CD4-positive, CD25-positive, alpha-beta regulatory T cell (primary cell): Measurements from ENCODE around the gene AKAP8L. TPM values are rescaled to one million over a fixed set of nuclear protein-coding genes. Genes with fewer than 3 reads are reported as not detected.

ENCODE experiments used
- ATAC-seq, 2 donors: fragments of 150-1000 bp; cut with Tn5 transposase; one replicate each; pipeline ENCODE4 v1.10.0; 2021; ENCODE audit warnings: low read depth in 2 of 2, moderate number of reproducible peaks in 2 of 2, moderate library complexity in 1 of 2
- DNase-seq, 3 donors: peaks; one replicate each; pipeline versions ENCODE4 v3.0.0 to v3.0.0-alpha.2; 2012 to 2022; ENCODE audit warnings: mixed read lengths in 1 of 3
- H3K27ac ChIP-seq: one replicate; pipeline ENCODE4 v1.7.0; 2013; ENCODE audit warnings: mild to moderate bottlenecking, low read length; ENCODE audit not compliant: insufficient read depth, poor library complexity, severe bottlenecking
- H3K27me3 ChIP-seq: one replicate; pipeline ENCODE4 v1.7.0; 2013; ENCODE audit warnings: low read length; ENCODE audit not compliant: control insufficient read depth, insufficient read depth
- H3K36me3 ChIP-seq: one replicate; pipeline ENCODE4 v1.7.0; 2013; ENCODE audit warnings: mild to moderate bottlenecking, low read length, moderate library complexity; ENCODE audit not compliant: control insufficient read depth, insufficient read depth
- H3K4me1 ChIP-seq: 2 replicates; pipeline ENCODE4 v1.7.0; 2013; ENCODE audit warnings: mild to moderate bottlenecking, low read length; ENCODE audit not compliant: insufficient read depth, control insufficient read depth, poor library complexity, severe bottlenecking
- H3K4me3 ChIP-seq: one replicate; pipeline ENCODE4 v1.7.0; 2013; ENCODE audit warnings: low read depth, mild to moderate bottlenecking, low read length, moderate library complexity
- H3K9me3 ChIP-seq, 2 experiments: 1 replicate in 1 of 2; 2 replicates in 1 of 2; pipeline ENCODE4 v1.7.0; 2013; ENCODE audit warnings: low read length in 2 of 2, mild to moderate bottlenecking in 1 of 2, moderate library complexity in 1 of 2; ENCODE audit not compliant: control insufficient read depth in 2 of 2
- H3K27ac Mint-ChIP-seq, 3 donors: one replicate each; pipeline ENCODE4 v1.8.0; 2020 to 2022; ENCODE audit warnings: mild to moderate bottlenecking in 3 of 3, mixed read lengths in 3 of 3, moderate library complexity in 2 of 3
- H3K27me3 Mint-ChIP-seq: one replicate; pipeline ENCODE4 v1.8.0; 2022; ENCODE audit warnings: mild to moderate bottlenecking, mixed read lengths
- H3K36me3 Mint-ChIP-seq: one replicate; pipeline ENCODE4 v1.8.0; 2020; ENCODE audit warnings: mixed read lengths
- H3K4me1 Mint-ChIP-seq, 4 donors: one replicate each; pipeline ENCODE4 v1.8.0; 2020 to 2022; ENCODE audit warnings: mixed read lengths in 4 of 4, mild to moderate bottlenecking in 1 of 4
- H3K4me3 Mint-ChIP-seq, 4 donors: one replicate each; pipeline ENCODE4 v1.8.0; 2020 to 2022; ENCODE audit warnings: mild to moderate bottlenecking in 4 of 4, mixed read lengths in 4 of 4, moderate library complexity in 3 of 4
- H3K9me3 Mint-ChIP-seq, 7 donors: one replicate each; pipeline ENCODE4 v1.8.0; 2020 to 2022; ENCODE audit warnings: mixed read lengths in 7 of 7, mild to moderate bottlenecking in 3 of 7, moderate library complexity in 2 of 7
- polyA plus RNA-seq, 4 donors: library from polyadenylated mRNA; unstranded; fragments of 300-500 nt; fragmentation: Illumina TruSeq; gene quantifications; one replicate each; pipeline ENCODE4 v1.2.3, GENCODE V29; 2021
- total RNA-seq: library from RNA; stranded (reverse); gene quantifications from one replicate; pipeline ENCODE4 v1.2.3, GENCODE V29; 2022

The AKAP8L gene
- total and polyA plus RNA-seq, 5 donors from 2014 or later = 30.0 to 142 (median 37.7) TPM

DNA sequence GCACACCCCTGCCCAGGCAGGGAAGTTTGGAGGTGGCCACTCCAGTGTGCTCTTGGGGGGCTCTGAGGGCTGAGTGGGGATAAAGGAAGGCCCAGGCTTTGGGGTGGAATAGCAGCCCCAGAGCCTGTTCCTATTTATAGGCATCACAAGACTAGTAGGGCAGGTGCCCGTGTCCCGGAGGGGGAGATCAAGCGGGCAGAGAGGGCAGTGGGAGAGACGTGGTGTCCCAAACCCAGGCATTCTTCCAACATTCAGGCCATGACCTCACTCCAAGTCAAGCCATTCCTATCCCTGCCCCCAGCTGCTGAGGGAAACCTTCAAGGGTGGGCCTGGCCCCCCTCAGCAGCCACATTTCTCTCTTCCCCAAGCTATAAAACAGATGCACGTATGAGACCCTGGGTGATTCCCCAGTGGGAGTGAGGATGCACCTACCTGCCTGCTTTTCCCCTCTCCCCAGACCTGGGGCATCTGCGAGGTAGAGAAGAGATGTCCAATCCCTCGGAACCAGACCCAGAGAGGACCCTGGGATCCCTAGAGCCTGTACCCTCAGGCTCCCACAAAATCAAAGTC is 27.1 kb upstream of the AKAP8L start:
- Mint-ChIP-seq H3K27ac (no peak overlapping the region), H3K36me3 (peaks cover 7% of the 10 kb centered on the region), H3K9me3 (no peaks in the 10 kb centered on the region), H3K4me1 (peaks cover 0 to 22% (median 13%) of the 10 kb centered on the region in 4 donors), H3K27me3 (peaks cover 9% of the 10 kb centered on the region), H3K4me3 (peak overlapping the region in 2 of 4 donors; percentile 21 to 47)
- H3K9me3 ChIP-seq = no peaks in the 10 kb centered on the region
- H3K4me1 ChIP-seq = peaks cover 12% of the 10 kb centered on the region
- H3K36me3 ChIP-seq = no peaks in the 10 kb centered on the region
- ATAC-seq (no peak), DNase-seq (no peak)
- H3K4me3 ChIP-seq = no peak overlapping the region
- H3K27me3 ChIP-seq = no peaks in the 10 kb centered on the region
- no peak overlapping the region for H3K27ac ChIP-seq

DNA sequence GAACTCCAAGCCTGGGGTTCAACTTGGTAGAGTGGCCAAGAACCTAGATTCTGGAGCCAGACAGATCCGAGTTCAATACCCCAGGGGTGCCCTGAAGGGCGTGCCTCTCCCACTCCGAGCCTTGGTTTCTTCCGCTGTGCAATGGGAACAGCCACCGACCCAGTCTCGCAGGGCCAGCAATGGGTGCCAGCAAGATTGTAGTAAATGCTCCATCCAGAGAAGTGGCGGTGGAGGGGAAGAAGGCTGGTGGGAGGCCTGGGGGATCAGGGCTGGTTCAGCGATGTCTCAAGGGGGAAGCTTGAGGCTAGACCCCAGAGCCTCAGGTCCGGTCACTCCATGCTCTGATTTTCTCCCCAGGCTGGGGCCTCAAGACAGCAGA is 26.4 kb upstream of the AKAP8L start:
- H3K9me3 ChIP-seq = no peaks in the 10 kb centered on the region
- H3K4me1 ChIP-seq = peaks cover 11% of the 10 kb centered on the region
- H3K27me3 ChIP-seq = no peaks in the 10 kb centered on the region
- H3K27ac Mint-ChIP-seq = peak overlapping the region in 1 of 3 donors; percentile 20
- no peak for DNase-seq
- H3K9me3 Mint-ChIP-seq = no peaks in the 10 kb centered on the region
- no peaks in the 10 kb centered on the region for H3K36me3 ChIP-seq
- no peak for ATAC-seq
- peaks cover 3% of the 10 kb centered on the region for H3K36me3 Mint-ChIP-seq
- peak overlapping the region in 1 of 4 donors; percentile 47 for H3K4me3 Mint-ChIP-seq
- H3K4me1 Mint-ChIP-seq = peaks cover 0 to 15% (median 10%) of the 10 kb centered on the region in 4 donors
- H3K27ac ChIP-seq = no peak overlapping the region
- no peak overlapping the region for H3K4me3 ChIP-seq
- H3K27me3 Mint-ChIP-seq = peaks cover 2% of the 10 kb centered on the region

DNA sequence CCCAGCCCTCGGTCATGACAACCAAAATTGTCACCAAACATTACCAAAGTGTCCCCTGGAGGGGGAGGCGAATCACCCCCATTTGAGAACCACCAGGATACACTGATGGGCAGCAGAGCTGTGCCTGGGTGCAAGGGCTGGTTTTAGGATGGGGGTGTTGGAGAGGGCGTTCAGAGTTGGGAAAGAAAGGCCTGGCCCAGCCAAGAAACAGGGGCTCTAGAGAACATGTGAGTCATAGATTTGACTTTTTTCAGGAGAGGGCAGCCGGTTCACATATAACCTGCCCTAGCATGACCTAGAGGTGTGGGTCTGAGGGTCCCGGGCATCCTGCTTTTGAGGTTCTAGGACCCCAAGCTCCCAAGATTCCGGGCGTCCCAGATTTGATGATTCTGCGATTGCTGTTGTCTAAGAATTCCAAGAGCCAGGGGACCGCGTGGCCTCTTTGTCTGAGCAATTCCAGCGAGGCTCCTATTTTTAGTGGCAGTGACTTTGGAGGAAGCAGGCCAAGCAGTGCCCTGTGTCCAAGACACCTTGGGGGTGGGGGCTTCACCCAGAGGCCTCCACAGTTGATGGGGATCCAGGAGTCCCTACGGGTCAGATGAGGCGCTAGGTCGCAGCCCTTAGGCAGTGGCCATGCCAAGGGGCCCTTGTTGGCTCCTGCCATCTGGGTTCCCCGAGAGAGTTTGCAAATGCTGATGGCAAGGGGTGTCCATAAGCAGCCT is 25.9 kb upstream of the AKAP8L start:
- Mint-ChIP-seq H3K4me3 (no peak overlapping the region), H3K9me3 (no peaks in the 10 kb centered on the region), H3K27ac (no peak overlapping the region), H3K4me1 (peaks cover 0 to 15% (median 9%) of the 10 kb centered on the region in 4 donors), H3K27me3 (no peaks in the 10 kb centered on the region), H3K36me3 (peaks cover 3% of the 10 kb centered on the region)
- ATAC-seq = no peak
- no peak for DNase-seq
- no peaks in the 10 kb centered on the region for H3K9me3 ChIP-seq
- peaks cover 9% of the 10 kb centered on the region for H3K4me1 ChIP-seq
- no peaks in the 10 kb centered on the region for H3K36me3 ChIP-seq
- H3K4me3 ChIP-seq = no peak overlapping the region
- H3K27me3 ChIP-seq = no peaks in the 10 kb centered on the region
- no peak overlapping the region for H3K27ac ChIP-seq

DNA sequence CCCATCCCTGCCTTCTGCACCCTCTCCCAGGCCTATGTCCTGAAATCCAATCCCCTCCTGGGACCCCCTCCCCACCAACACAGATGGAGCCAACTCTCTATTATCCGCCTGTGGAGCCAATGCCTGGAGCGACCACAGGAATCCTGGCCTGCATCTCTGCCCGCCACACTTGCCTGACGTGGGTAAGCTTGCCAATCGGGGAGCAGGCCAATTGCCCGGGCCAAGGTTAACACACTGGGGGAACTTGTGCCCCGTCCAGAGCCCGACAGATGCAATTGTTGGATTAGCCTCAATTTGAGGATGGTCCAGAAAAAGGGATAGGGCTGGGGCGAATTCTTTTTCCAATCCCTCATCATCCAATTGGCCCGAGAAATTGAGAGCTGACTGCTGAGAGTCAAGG is 25.1 kb upstream of the AKAP8L start:
- H3K27me3 Mint-ChIP-seq = no peaks in the 10 kb centered on the region
- DNase-seq = no peak
- H3K9me3 Mint-ChIP-seq = no peaks in the 10 kb centered on the region
- H3K27ac ChIP-seq = no peak overlapping the region
- no peaks in the 10 kb centered on the region for H3K9me3 ChIP-seq
- H3K27ac Mint-ChIP-seq = no peak overlapping the region
- peaks cover 3% of the 10 kb centered on the region for H3K4me1 ChIP-seq
- ATAC-seq = no peak
- no peaks in the 10 kb centered on the region for H3K27me3 ChIP-seq
- no peak overlapping the region for H3K4me3 ChIP-seq
- no peaks in the 10 kb centered on the region for H3K36me3 ChIP-seq
- no peak overlapping the region for H3K4me3 Mint-ChIP-seq
- peaks cover 3% of the 10 kb centered on the region for H3K36me3 Mint-ChIP-seq
- peaks cover 0 to 14% (median 8%) of the 10 kb centered on the region in 4 donors for H3K4me1 Mint-ChIP-seq

DNA sequence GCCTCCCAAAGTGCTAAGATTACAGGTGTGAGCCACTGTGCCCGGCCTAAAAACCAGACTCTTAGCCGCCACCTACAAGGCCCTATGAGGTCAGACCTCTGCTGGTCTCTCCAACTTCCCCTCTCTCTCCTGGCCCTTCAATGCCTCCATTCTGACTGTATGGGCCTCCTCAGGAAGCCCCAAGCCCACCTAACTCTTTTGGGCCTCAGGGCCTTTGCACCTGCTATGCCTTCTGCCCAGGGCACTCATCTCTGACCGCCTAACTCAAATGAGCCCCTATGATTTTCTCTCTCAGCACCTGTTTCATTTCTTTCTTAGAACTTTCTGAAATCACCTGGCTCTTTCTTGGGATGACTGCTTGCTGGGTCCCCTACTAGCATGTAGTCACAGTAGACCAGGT is 24.5 kb upstream of the AKAP8L start:
- Histone ChIP-seq H3K27me3 (no peaks in the 10 kb centered on the region), H3K27ac (no peak overlapping the region)

DNA sequence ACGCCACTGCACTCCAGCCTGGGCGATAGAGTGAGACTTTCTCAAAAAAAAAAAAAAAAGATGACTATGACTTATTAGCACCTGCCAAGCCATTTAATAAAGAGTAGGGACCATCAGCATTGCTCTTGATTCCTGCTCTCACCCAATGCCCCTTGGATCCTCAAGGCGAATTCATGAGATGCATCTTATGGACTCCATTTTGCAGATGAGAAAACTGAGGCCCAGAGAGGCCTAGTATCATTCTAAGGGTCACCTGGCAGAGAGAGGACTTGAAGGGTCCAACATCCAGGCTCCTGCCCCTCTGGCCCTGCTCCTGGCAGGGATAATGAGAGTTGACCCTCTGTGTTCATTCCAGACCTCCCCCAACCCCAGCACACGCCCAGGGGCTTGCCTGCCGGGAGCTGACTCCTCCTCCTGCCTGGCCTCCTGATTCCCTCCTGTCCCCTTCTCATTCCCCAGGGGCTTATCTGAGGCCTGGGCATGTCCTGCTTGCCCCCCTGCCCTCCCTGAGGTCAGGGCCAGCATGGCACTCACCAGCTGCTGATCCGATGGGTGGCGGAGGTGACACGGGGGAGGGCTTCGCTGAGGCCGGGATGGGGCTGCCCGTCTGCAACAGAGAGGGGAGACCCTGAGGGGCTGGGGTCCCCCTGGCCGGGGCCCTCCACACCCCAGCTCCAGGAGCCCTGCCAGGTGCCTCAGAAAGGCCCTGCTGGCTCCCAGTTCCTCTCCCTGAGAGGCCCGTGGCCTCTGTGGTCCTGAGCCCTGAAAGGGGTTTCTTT is 23.5 kb upstream of the AKAP8L start:
- no peaks in the 10 kb centered on the region for H3K4me1 ChIP-seq
- DNase-seq (no peak), ATAC-seq (no peak)
- no peaks in the 10 kb centered on the region for H3K9me3 ChIP-seq
- H3K4me3 ChIP-seq = no peak overlapping the region
- peaks cover 0 to 7% (median under 1%) of the 10 kb centered on the region in 4 donors for H3K4me1 Mint-ChIP-seq
- no peak overlapping the region for H3K4me3 Mint-ChIP-seq
- H3K9me3 Mint-ChIP-seq = no peaks in the 10 kb centered on the region
- no peaks in the 10 kb centered on the region for H3K27me3 Mint-ChIP-seq
- H3K27ac Mint-ChIP-seq = no peak overlapping the region
- no peaks in the 10 kb centered on the region for H3K36me3 ChIP-seq
- no peak overlapping the region for H3K27ac ChIP-seq
- H3K27me3 ChIP-seq = no peaks in the 10 kb centered on the region
- peaks cover 2% of the 10 kb centered on the region for H3K36me3 Mint-ChIP-seq

More for the DNA sequence above, 24.5 kb upstream of the AKAP8L start:
- no peak overlapping the region for H3K4me3 ChIP-seq
- no peaks in the 10 kb centered on the region for H3K4me1 ChIP-seq
- Mint-ChIP-seq H3K36me3 (peaks cover 3% of the 10 kb centered on the region), H3K27me3 (no peaks in the 10 kb centered on the region), H3K9me3 (no peaks in the 10 kb centered on the region), H3K4me1 (peaks cover 0 to 8% (median 3%) of the 10 kb centered on the region in 4 donors), H3K27ac (no peak overlapping the region), H3K4me3 (no peak overlapping the region)
- no peak for ATAC-seq
- no peaks in the 10 kb centered on the region for H3K9me3 ChIP-seq
- DNase-seq = no peak
- H3K36me3 ChIP-seq = no peaks in the 10 kb centered on the region

DNA sequence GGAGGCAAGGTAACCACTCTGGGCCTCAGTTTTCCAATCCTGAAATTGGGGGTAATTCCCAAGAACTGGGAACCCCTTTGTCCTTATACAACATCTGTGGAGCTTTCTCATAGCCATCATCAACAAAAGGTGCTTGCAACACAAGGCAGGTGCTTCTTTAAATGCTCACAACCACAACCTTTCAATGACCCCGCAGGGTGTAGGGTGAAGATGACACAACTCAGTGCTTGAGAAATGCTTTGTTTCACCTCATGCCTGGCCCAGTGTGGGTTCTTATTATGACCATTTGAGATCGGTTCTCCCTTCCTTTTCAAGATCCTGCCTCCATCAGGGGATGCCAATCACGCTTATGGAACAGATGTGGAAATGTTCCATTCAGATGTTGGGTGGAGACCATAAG is 22.5 kb upstream of the AKAP8L start:
- Mint-ChIP-seq H3K36me3 (no peaks in the 10 kb centered on the region), H3K4me3 (peak overlapping the region in 1 of 4 donors; percentile 39), H3K27me3 (no peaks in the 10 kb centered on the region), H3K9me3 (no peaks in the 10 kb centered on the region), H3K27ac (no peak overlapping the region), H3K4me1 (peaks cover 0 to 7% (median 0%) of the 10 kb centered on the region in 4 donors)
- Histone ChIP-seq H3K4me1 (no peaks in the 10 kb centered on the region), H3K36me3 (no peaks in the 10 kb centered on the region), H3K27ac (no peak overlapping the region), H3K27me3 (no peaks in the 10 kb centered on the region), H3K9me3 (no peaks in the 10 kb centered on the region), H3K4me3 (no peak overlapping the region)
- no peak for DNase-seq
- no peak for ATAC-seq
